HG02884 (cell line): Measurements from ENCODE around the gene ZNF652.
"Not testable (repeated sequence)": the region's sequence is repeated elsewhere in the genome, so short reads cannot be mapped to it uniquely, and the experiment has no call there.

ENCODE experiments used
- ATAC-seq: cut with Tn5 transposase; IDR thresholded peaks from one replicate; pipeline ENCODE4 v1.9.1; 2021; ENCODE audit warnings: mild to moderate bottlenecking, moderate library complexity; ENCODE audit not compliant: unreplicated experiment

Gene ZNF652

DNA sequence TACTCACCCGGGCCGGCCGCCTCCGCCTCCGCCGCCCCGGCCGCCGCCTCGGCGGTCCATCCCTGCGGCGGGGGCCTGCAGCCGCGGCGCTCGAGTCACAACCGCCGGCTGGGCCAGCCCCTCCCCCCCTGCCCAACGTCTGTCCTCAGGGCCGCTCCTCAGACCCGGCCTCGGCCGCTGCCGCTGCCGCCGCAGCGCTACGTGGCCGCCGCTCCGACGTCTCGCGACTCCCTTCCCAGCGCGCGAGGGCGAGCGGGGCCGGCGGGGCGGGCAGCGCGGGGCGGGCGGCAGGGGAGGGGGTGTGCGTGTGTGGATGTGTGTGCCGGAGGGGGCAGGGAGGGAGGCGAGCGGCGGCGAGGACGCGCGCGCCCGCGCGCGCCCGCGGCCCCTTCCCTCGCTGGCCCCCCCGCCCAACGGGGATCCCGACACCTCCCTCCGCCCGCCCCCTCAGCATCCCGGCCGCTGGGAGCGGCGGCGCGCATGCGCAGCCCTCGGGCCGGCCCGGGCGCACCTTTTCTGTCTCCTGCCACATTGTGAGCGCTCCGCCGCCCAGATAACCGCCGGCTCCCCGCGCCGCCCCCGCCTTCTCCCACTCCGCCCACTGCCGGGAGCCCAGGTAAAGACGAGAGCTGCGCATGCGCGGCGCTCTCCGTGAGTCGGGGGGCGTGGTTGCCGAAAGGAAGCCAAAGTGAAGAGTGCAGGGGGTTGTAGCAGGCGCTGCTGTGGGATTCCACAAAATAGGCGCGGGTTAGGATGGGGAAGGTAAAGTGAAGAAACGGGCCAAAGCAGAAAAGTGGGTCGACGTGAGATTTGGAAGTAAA, at the start of gene ZNF652:
Gene ZNF652 (minus strand): TSS at position 349 of the 821 bp plus-strand sequence. CDS start 44,525 bp downstream, outside the sequence.
- ATAC-seq, result no peak

DNA sequence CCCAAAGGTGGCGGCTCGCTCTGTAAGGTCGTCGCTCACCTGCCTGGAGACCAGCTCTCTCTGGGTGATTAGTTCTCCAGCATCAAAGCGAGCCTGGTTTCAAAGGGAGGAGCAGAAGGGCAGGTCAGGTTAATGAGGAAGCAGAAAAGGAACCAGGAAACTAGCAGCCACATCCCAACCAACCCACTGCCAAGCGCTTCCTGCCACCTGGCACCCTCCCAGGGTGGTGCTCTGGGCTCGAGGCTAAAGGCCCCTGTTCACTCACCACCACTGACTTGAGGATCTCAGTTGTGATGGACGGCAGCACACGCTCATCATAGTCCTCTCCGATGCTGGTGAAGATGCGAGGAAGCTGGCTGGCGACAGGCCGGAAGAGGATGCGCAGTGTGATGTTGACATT, 47.0 kb upstream of the ZNF652 start:
- ATAC-seq, result no peak

DNA sequence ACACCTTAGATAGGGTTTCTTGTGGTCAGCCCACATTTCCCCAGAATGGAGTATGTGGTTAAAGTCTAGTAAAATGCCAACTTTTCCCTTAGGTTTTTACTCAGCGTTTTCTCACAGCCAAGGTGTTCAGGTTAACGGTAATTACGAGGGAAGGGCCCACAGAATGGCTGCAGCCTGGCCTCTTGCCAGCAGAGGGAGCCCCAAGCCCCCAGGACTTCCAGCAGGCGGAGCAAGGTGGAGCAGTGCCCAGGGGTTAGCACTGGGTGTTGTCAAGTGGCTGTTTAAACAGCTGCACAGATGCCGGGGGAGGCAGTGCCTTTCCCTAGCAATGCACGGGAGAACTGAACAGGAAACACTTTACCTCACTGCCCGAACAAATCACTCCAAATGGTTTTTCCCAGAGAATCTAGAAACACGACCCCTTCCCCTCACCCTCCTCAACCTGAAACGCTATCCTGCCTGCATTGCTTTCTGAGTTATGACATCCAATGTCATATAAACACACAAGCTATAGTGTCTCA, 46.0 kb upstream of the ZNF652 start:
- ATAC-seq, result no peak

DNA sequence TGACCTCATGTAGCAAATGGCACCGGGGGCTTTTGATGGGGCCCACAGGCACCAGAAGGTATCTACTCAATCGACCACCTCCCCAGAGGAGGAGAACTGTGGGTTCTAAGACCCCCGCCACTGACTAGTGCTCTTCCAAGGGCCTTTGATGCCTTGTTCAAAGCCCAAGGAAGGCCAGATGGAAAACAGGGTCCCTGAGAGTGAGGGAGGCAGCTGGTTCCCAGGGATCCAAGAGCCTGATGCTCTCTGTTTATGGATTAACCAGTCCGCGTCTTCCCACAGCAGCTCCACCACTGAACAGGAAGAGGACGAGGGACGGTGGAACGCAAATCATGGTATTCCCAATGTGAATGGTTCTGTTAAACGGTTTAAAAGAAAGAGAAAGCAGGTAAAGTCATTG, 45.0 kb upstream of the ZNF652 start:
- ATAC-seq, result no peak

GRCh38 chr17:49406421-49407061, 44.5 kb upstream of the ZNF652 start:
- ATAC-seq, result no peak

DNA sequence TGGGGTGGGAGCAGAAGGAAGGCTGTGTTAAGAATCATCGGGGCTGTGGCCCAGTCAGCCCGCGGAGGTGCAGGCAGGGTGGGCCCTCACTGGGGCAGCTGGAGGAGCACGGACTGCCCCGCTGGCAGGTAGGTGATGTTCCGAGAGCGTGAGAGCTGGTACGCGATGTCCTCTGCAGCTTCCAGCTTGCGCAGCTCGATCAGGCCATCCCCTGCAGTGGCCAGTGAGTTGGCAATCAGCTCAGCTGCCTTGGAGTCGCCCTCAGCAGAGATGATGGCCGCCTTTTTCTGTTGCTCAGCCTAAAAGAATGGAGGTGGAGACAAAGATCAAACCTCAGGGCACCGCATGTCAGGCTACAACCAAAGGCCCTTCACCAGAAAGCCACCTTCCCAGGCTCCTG, 42.9 kb upstream of the ZNF652 start:
- ATAC-seq, result no peak

DNA sequence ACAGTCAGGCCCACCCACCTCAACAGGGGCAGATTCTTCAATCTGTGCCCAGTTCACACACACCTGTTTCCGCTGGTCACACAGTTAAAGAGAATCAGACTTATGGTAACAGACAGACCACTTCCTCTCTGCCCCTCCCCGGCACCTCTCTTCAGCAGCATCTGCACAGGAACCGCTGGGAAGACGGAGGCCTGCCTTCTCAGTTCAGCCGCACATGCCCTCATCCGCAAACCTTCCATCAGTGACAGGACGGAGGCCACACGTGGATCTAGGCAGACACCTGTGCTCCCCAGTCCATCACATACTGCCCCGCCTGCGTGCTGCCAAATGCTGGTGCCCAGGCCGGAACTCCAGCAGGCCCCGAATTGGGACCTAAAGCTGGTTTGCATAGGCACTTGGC, 42.3 kb upstream of the ZNF652 start:
- no peak for ATAC-seq

- ATAC-seq, result no peak
These were observed 41.7 kb upstream of the ZNF652 start for GRCh38 chr17:49403514-49404289.

GRCh38 chr17:49402706-49403105, 40.7 kb upstream of the ZNF652 start:
- ATAC-seq, result no peak

- ATAC-seq, result no peak
These were observed 40.0 kb upstream of the ZNF652 start for GRCh38 chr17:49401971-49402611.

GRCh38 chr17:49399995-49400394, 37.9 kb upstream of the ZNF652 start:
- ATAC-seq, result no peak

DNA sequence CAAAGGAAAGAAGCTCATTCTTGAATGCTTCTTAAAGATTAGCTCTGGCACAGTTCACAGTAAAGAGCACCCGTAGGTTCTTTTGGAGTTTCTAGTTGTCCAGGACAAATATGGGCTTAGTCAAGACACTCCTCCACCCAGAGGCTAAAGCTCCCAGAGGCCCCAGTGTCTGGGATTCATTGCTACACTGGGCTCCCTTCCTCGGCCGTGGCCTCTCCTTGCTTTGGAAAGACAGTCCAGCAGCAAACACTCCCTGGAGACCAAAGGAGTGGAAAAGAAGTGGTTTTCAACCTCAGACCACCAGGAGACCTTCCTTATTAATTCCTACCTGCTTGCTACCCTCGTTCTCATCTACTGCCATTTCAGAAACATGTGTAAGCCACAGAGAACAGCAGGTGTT, 35.5 kb upstream of the ZNF652 start:
- no peak for ATAC-seq

- no peak for ATAC-seq
These were observed 31.6 kb upstream of the ZNF652 start for GRCh38 chr17:49393491-49394255.

- ATAC-seq, result no peak
These were observed 28.7 kb upstream of the ZNF652 start for GRCh38 chr17:49390548-49391324.

- not testable (repeated sequence) for ATAC-seq
These were observed 27.7 kb upstream of the ZNF652 start for GRCh38 chr17:49389514-49390347.

- ATAC-seq, result no peak
These were observed 26.9 kb upstream of the ZNF652 start for GRCh38 chr17:49388692-49389513.

DNA sequence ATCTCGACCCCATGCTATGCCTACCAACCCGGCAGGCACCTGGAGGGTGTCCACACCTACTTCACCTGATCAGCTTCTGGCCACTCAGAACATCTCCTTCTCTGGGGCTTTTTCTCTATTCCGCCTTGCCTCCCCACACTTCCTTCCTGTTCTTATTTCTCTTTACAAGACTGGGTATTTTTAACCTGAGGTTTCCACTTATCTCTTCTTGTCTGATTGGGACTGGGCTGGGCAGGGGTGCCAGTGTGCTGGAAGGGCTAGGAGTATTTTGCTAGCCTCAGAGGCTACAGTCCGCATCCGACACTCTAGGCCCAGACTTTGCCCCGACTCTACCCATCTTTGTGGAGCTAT, 26.2 kb upstream of the ZNF652 start:
- no peak for ATAC-seq
